GM18951 (cell line): ENCODE data around the gene TUT4.
"Not testable (repeated sequence)": the region's sequence is repeated elsewhere in the genome, so short reads cannot be mapped to it uniquely, and the experiment has no call there.

Experiments
- POLR2A ChIP-seq: IDR thresholded peaks from 4 replicates; pipeline ENCODE4 v1.6.1; 2011; ENCODE audit warnings: mild to moderate bottlenecking; ENCODE audit not compliant: insufficient read length, insufficient read depth; ENCODE audit errors: extremely low read depth
- in situ Hi-C: fragments of 300-500 bp; cut with MboI; formaldehyde crosslinking; loops from one replicate; pipeline ENCODE4 v1.12.0; 2022; ENCODE audit warnings: low sequenced_read_pairs, mixed read lengths, inconsistent platforms; ENCODE audit not compliant: unreplicated experiment

TUT4 gene

DNA sequence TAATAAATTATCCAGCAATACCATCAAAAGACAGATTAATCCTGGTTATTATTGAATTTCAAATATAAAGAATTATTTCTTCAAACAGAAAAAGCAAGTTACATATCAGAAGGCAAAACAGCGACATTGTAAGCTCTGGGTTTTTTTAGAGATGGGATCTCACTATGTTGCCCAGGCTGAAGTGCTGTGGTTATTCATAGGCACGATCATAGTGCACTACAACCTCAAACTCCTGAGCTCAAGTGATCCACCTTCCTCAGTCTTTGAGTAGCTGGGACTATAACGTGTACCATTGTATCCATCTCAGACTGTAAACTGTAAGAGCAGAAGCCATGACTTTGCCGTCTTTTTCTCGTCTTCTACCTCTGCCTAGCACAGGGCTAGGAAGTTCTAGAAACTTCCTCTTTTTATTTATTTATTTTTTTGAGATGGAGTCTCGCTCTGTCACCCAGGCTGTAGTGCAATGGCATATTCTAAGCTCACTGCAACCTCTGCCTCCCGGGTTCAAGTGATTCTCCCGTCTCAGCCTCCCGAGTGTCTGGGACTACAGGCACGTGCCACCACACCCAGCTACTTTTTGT, 29.3 kb upstream of the TUT4 start:
- in situ Hi-C loops = no loop called here
- TF ChIP-seq POLR2A = no peak

GRCh38 chr1:52580283-52580682, 27.4 kb upstream of the TUT4 start:
- in situ Hi-C loops = no loop called here
- no peak for TF ChIP-seq POLR2A

- no peak for TF ChIP-seq POLR2A
- in situ Hi-C loops = no loop called here
Observed at GRCh38 chr1:52579415-52579814, 26.5 kb upstream of the TUT4 start.

- in situ Hi-C loops = not testable (repeated sequence)
Observed at GRCh38 chr1:52578066-52578465, 25.2 kb upstream of the TUT4 start.

- no peak for TF ChIP-seq POLR2A
Observed at GRCh38 chr1:52576074-52576473, 23.2 kb upstream of the TUT4 start.

DNA sequence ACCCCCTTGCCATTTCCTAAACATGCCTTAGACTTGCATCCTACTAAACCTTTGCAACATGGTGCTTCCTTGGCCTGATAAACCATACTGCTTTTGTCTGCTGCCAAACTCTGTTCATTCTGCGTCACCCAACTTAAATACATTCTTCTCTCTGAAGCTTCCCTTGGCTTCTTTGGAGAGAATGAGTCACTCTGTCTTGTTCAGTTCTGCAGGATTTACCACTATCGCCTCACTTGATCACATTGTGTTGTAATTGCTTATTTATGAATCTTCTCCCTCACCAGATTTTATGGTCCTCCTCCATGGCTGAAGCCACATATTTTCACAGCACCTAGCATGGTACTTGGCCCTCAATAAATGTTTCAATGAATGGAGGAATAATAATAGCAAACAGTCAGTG, 21.7 kb upstream of the TUT4 start:
- in situ Hi-C loops = no loop called here
- no peak for TF ChIP-seq POLR2A

More at GRCh38 chr1:52576074-52576473, 23.2 kb upstream of the TUT4 start:
- in situ Hi-C loops = no loop called here

- TF ChIP-seq POLR2A = no peak
- in situ Hi-C loops = no loop called here
Observed at GRCh38 chr1:52572387-52572786, 19.5 kb upstream of the TUT4 start.

DNA sequence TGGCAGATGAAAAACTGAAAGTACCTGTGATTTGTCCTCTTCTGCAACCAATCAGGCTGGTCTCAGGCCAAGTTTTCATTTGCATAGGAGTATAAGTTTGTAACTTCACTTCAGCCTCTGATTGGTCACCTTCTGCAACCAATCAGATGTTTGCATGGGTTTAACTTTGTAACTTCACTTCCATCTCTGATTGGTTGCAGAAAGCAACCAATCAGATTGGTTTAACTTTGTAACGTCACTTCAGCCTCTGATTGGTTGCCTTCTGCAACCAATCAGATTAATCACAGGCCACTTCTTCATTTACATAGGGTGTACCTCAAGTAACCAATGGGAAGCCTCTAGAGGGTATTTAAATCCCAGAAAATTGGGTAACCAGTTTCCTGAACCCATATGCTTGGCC, 18.9 kb upstream of the TUT4 start:
- in situ Hi-C loops = no loop called here
- TF ChIP-seq POLR2A = no peak

DNA sequence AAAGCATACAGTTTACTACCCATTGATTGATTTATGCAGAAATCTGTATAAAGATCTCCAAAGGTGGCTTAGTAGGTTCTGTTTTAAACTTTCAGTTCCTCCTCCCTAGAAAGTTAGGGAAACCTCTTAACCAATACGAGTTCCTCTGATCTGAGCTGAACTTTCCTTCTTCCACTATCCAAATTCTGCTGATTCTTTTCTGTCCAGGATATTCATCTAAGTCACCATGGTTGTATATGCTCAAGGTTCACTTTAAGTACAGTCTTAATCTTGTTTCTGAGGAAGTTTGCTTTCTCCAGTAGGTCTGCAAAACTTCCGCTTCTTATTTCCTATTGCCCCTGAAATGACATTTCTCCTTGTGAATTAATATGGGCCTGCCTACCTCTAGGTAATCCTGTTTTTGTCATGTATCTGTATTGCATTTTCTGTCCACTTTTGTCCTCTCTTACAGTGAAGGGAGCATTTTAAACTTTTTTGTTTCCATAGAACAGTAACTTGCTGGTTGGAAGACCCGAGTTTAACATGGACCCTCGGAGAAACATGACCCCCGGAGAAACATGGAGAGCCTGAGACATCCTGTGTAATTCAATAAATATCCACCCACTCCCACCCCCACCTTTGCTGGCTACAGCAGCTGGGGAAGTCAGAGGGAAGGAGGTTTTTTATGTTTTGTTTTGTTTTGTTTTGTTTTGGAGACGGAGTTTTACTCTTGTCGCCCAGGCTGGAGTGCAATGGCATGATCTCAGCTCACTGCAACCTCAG, 16.7 kb upstream of the TUT4 start:
- no peak for TF ChIP-seq POLR2A

DNA sequence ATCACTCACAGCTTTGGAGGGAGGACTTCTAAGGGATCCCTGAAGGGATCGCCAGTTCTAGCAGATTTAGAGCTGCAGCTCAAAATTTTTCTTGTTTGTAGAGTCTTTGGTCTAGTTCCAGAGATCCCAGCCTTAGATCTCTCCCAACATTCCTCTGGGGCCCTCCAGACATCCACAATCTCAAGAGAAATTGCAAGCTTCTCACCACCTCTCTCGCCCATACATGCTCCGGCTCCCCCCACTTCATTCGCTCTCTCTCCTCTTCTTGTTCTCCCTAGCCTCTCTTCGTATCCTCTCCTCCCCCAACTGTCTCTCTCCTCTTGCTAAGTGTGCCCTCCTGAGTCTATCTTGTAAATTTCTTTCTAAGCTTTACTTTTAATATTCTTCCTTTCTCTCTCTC, 15.1 kb upstream of the TUT4 start:
- TF ChIP-seq POLR2A = no peak
- in situ Hi-C loops = no loop called here

More for the DNA sequence above, 16.7 kb upstream of the TUT4 start:
- in situ Hi-C loops = no loop called here

DNA sequence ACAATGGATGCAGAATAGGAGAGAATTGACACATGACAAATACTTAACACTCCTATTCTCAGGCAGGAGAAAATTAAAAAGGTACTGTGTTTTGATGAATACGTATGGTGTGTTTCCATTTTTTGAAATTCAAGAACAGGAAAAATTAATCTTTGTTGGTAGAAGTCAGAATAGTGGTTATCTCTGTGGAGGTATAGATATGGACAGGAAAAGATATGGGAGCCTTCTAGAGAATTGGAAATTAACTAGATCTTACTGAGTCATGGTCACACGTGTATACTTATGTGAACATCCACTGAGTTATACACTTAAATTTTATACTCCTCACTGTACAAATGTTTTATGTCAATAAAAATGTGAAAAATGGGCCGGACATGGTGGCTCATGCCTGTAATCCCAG, 9.9 kb upstream of the TUT4 start:
- in situ Hi-C loops = no loop called here
- TF ChIP-seq POLR2A = no peak

DNA sequence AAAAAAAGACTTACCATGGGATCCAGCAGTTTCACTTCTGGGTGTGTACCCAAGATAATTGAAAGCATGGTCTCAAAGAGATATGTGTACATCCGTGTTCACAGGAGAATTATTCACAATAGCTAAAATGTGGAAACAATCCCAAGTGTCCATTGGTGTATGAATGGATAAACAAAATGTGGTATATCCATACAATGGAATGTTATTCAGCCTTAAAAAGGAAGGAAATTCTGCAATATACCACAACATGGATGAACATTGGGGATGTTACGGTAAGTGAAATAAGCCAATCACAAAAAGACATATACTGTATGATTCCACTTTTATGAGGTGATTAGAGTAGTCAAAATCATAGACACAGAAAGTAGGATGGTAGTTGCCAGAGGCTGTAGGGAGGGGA, 7.0 kb upstream of the TUT4 start:
- in situ Hi-C loops = no loop called here
- no peak for TF ChIP-seq POLR2A

GRCh38 chr1:52558941-52559340, 6.0 kb upstream of the TUT4 start:
- TF ChIP-seq POLR2A = no peak
- in situ Hi-C loops = no loop called here

GRCh38 chr1:52556641-52557360, 3.9 kb upstream of the TUT4 start:
- no peak for TF ChIP-seq POLR2A
- in situ Hi-C loops = no loop called here

DNA sequence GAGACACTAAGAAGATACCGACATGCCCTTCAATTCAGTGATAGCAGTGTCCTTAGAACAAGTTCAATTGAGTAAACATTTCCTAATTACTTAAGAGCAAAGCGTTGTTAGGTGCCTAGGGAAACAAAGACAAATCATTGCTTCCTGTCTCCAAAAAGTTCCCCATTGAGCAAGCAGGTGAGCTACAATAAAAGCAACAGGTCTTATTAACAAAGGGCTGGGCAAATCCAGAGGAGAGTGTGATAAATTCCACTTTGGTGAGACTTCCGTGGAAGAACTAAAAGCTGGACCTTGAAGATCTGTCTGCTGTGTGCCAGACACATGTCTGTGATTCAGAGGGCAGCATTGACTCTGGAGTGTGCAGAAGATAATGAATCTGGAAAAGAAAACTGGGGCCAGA, 1.9 kb upstream of the TUT4 start:
- in situ Hi-C loops = no loop called here
- no peak for TF ChIP-seq POLR2A
